ENCODE results near the gene AJAP1.

DNA sequence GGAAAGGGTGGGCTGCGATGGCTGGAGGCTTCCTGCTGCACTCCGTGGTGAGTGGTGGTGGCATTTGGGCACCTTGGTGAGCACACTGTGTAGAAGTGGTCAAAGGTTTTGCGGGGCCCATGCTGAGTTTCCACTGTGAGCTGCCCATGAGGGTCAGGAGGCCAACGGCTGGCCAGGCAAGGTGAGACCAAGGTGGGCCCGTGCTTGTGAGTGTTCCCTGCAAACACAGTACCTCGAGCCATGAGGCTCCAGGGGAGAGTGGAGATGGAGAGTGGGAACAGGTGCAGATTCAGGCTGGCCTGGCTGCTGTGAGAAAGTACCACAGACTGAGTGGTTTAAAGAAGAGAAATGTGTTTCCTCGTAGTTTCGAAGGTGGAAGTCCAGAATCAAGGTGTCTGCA lies 40.8 kb downstream of the AJAP1 start:
- TF ChIP-seq, protein P1, sequence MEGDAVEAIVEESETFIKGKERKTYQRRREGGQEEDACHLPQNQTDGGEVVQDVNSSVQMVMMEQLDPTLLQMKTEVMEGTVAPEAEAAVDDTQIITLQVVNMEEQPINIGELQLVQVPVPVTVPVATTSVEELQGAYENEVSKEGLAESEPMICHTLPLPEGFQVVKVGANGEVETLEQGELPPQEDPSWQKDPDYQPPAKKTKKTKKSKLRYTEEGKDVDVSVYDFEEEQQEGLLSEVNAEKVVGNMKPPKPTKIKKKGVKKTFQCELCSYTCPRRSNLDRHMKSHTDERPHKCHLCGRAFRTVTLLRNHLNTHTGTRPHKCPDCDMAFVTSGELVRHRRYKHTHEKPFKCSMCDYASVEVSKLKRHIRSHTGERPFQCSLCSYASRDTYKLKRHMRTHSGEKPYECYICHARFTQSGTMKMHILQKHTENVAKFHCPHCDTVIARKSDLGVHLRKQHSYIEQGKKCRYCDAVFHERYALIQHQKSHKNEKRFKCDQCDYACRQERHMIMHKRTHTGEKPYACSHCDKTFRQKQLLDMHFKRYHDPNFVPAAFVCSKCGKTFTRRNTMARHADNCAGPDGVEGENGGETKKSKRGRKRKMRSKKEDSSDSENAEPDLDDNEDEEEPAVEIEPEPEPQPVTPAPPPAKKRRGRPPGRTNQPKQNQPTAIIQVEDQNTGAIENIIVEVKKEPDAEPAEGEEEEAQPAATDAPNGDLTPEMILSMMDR (conservative IDR thresholded peaks at IDR 0.05): no peak
- TF ChIP-seq EZH2 (IDR thresholded peaks at IDR 0.05; ENCODE audit: low read depth): no peak
